Lung (tissue), 12 donors: Measurements from ENCODE around the gene IFNAR1. TPM values are rescaled to one million over a fixed set of nuclear protein-coding genes. Genes with fewer than 3 reads are reported as not detected.

ENCODE experiments used
- ATAC-seq: fragments of 200-7000 bp; cut with Tn5 transposase; one replicate; pipeline ENCODE4 v1.9.1; 2020; ENCODE audit warnings: moderate number of reproducible peaks; ENCODE audit not compliant: insufficient read depth, low FRiP score
- DNase-seq, 3 donors: peaks; one replicate each; pipeline ENCODE4 v3.0.0-alpha.2; 2013 to 2017
- H3K27ac ChIP-seq, 2 donors: one replicate each; pipeline ENCODE4 v1.5.1; 2013; ENCODE audit warnings: mild to moderate bottlenecking in 2 of 2, moderate library complexity in 2 of 2, control low read depth in 1 of 2, inconsistent platforms in 1 of 2, low read depth in 1 of 2, low read length in 1 of 2
- H3K27me3 ChIP-seq, 3 donors: one replicate each; pipeline ENCODE4 v1.5.1; 2013; ENCODE audit warnings: low read length in 2 of 3; ENCODE audit not compliant: control insufficient read depth in 3 of 3, insufficient read depth in 3 of 3
- H3K36me3 ChIP-seq, 4 donors: one replicate each; pipeline ENCODE4 v1.5.1; 2013; ENCODE audit warnings: low read length in 4 of 4, mild to moderate bottlenecking in 1 of 4, moderate library complexity in 1 of 4; ENCODE audit not compliant: control insufficient read depth in 4 of 4, insufficient read depth in 4 of 4
- H3K4me1 ChIP-seq, 5 donors: one replicate each; pipeline ENCODE4 v1.5.1; 2013; ENCODE audit warnings: low read length in 5 of 5, mild to moderate bottlenecking in 2 of 5, moderate library complexity in 1 of 5; ENCODE audit not compliant: control insufficient read depth in 5 of 5, insufficient read depth in 5 of 5
- H3K4me3 ChIP-seq: one replicate; pipeline ENCODE4 v1.5.1; 2013; ENCODE audit warnings: mild to moderate bottlenecking, control low read depth, moderate library complexity
- H3K9ac ChIP-seq, 2 donors: one replicate each; pipeline ENCODE4 v1.5.1; 2013; ENCODE audit warnings: low read length in 2 of 2, control low read depth in 1 of 2; ENCODE audit not compliant: insufficient read depth in 1 of 2
- H3K9me3 ChIP-seq, 4 donors: one replicate each; pipeline ENCODE4 v1.5.1; 2013; ENCODE audit warnings: low read length in 3 of 4, mild to moderate bottlenecking in 1 of 4, moderate library complexity in 1 of 4; ENCODE audit not compliant: control insufficient read depth in 4 of 4, insufficient read depth in 3 of 4
- CTCF ChIP-seq: IDR thresholded peaks from 2 replicates; pipeline ENCODE4 v1.5.1; 2012; ENCODE audit warnings: mild to moderate bottlenecking; ENCODE audit errors: control extremely low read depth, extremely low read depth
- WGBS, 2 donors: extraction: QIAGEN DNeasy Blood & Tissue Kit; methylation state at CpG; one replicate each; pipeline ENCODE4 v1.1.7; 2013; 5-methylcytosine and 5-hydroxymethylcytosine counted together
- polyA plus RNA-seq, 2 donors: library from polyadenylated mRNA; stranded (reverse); fragments of 200-250 nt; gene quantifications; one replicate each; pipeline ENCODE4 v1.2.1, GENCODE V29; 2013
- total RNA-seq, 2 donors: library from RNA; depleted of rRNA in 1 of 2; stranded (reverse); fragments of >200 nt in 1 of 2; gene quantifications; one replicate each; pipeline ENCODE4 v1.2.1, GENCODE V29; 2014 to 2021
- donor health status: control.
- donor health status: control.
- donor health status: Bipolar disorder and iron deficiency.
- donor health status: healthy.
- donor health status: DM: yes; HTN: yes; CAD: no.

IFNAR1 gene
- total and polyA plus RNA-seq, 4 donors, result 14.3 to 58.7 (median 51.4) TPM

- DNase-seq, result no peak
- no peak for ATAC-seq
- Histone ChIP-seq H3K9ac (no peak overlapping the region), H3K27ac (no peak overlapping the region), H3K4me3 (no peak overlapping the region), H3K36me3 (no peaks in the 10 kb centered on the region), H3K4me1 (peaks cover 0 to 17% (median 5%) of the 10 kb centered on the region in 5 donors), H3K9me3 (peaks cover 0 to 1% (median 0%) of the 10 kb centered on the region in 4 donors), H3K27me3 (no peaks in the 10 kb centered on the region)
- 92 to 95% methylated on average over 2 of the region's 2 CpGs for WGBS, 2 donors
- no peak for TF ChIP-seq CTCF
Measured at GRCh38 chr21:33305938-33306337, 18.8 kb upstream of the IFNAR1 start.

- no peak for ATAC-seq
- no peak for TF ChIP-seq CTCF
- no peak overlapping the region for H3K27ac ChIP-seq
- H3K9me3 ChIP-seq, result peaks cover 0 to 1% (median 0%) of the 10 kb centered on the region in 4 donors
- no peak overlapping the region for H3K4me3 ChIP-seq
- peaks cover 0 to 10% (median 0%) of the 10 kb centered on the region in 5 donors for H3K4me1 ChIP-seq
- no peaks in the 10 kb centered on the region for H3K36me3 ChIP-seq
- 32 to 46% methylated on average over 6 of the region's 6 CpGs for WGBS, 2 donors
- peak; percentile 80 to 90 (median 86) for DNase-seq
- no peak overlapping the region for H3K9ac ChIP-seq
- H3K27me3 ChIP-seq, result no peaks in the 10 kb centered on the region
Measured at GRCh38 chr21:33308586-33309490, 15.9 kb upstream of the IFNAR1 start.

- H3K4me3 ChIP-seq, result no peak overlapping the region
- DNase-seq, result no peak
- no peak for TF ChIP-seq CTCF
- ATAC-seq, result no peak
- H3K9me3 ChIP-seq, result peaks cover 0 to 1% (median 0%) of the 10 kb centered on the region in 4 donors
- H3K36me3 ChIP-seq, result no peaks in the 10 kb centered on the region
- H3K9ac ChIP-seq, result no peak overlapping the region
- no peak overlapping the region for H3K27ac ChIP-seq
- H3K27me3 ChIP-seq, result no peaks in the 10 kb centered on the region
- H3K4me1 ChIP-seq, result peaks cover 0 to 10% (median 0%) of the 10 kb centered on the region in 5 donors
- 94 to 95% methylated on average over 1 of the region's 1 CpG for WGBS, 2 donors
Measured at GRCh38 chr21:33309778-33310177, 15.0 kb upstream of the IFNAR1 start.
